ENCODE data around the gene SLC5A6.

SLC5A6 gene

GRCh38 chr2:27158468-27158867 is 53.6 kb downstream of the SLC5A6 start:
- TF ChIP-seq SIN3A (IDR thresholded peaks at IDR 0.05; ENCODE audit: borderline replicate concordance, insufficient read depth, low read length) (no peak), TAF1 (IDR thresholded peaks at IDR 0.05; ENCODE audit: borderline replicate concordance, insufficient read depth, low read length) (no peak), FOXP2 (optimal IDR thresholded peaks at IDR 0.05; ENCODE audit: borderline replicate concordance, extremely low read depth, extremely low read length, insufficient read depth) (no peak), POLR2AphosphoS5 (IDR thresholded peaks at IDR 0.05; ENCODE audit: low read depth, low read length) (no peak)
- TF ChIP-seq, protein P1, sequence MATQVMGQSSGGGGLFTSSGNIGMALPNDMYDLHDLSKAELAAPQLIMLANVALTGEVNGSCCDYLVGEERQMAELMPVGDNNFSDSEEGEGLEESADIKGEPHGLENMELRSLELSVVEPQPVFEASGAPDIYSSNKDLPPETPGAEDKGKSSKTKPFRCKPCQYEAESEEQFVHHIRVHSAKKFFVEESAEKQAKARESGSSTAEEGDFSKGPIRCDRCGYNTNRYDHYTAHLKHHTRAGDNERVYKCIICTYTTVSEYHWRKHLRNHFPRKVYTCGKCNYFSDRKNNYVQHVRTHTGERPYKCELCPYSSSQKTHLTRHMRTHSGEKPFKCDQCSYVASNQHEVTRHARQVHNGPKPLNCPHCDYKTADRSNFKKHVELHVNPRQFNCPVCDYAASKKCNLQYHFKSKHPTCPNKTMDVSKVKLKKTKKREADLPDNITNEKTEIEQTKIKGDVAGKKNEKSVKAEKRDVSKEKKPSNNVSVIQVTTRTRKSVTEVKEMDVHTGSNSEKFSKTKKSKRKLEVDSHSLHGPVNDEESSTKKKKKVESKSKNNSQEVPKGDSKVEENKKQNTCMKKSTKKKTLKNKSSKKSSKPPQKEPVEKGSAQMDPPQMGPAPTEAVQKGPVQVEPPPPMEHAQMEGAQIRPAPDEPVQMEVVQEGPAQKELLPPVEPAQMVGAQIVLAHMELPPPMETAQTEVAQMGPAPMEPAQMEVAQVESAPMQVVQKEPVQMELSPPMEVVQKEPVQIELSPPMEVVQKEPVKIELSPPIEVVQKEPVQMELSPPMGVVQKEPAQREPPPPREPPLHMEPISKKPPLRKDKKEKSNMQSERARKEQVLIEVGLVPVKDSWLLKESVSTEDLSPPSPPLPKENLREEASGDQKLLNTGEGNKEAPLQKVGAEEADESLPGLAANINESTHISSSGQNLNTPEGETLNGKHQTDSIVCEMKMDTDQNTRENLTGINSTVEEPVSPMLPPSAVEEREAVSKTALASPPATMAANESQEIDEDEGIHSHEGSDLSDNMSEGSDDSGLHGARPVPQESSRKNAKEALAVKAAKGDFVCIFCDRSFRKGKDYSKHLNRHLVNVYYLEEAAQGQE (IDR thresholded peaks at IDR 0.05; ENCODE audit: insufficient read depth in 1 of 2, low read depth in 2 of 2, low read length in 2 of 2): no peak

- TF ChIP-seq FOXP2 (optimal IDR thresholded peaks at IDR 0.05; ENCODE audit: borderline replicate concordance, extremely low read depth, extremely low read length, insufficient read depth): no peak
- TF ChIP-seq, protein P1 (IDR thresholded peaks at IDR 0.05; ENCODE audit: insufficient read depth in 1 of 2, low read depth in 2 of 2, low read length in 2 of 2): no peak
- no peak for TF ChIP-seq TAF1 (IDR thresholded peaks at IDR 0.05; ENCODE audit: borderline replicate concordance, insufficient read depth, low read length)
- TF ChIP-seq POLR2AphosphoS5 (IDR thresholded peaks at IDR 0.05; ENCODE audit: low read depth, low read length): no peak
- TF ChIP-seq SIN3A (IDR thresholded peaks at IDR 0.05; ENCODE audit: borderline replicate concordance, insufficient read depth, low read length): no peak
Observed at GRCh38 chr2:27155069-27155520, 57.0 kb downstream of the SLC5A6 start.

- no peak for TF ChIP-seq FOXP2 (optimal IDR thresholded peaks at IDR 0.05; ENCODE audit: borderline replicate concordance, extremely low read depth, extremely low read length, insufficient read depth)
Observed at GRCh38 chr2:27154488-27154887, 57.6 kb downstream of the SLC5A6 start.

DNA sequence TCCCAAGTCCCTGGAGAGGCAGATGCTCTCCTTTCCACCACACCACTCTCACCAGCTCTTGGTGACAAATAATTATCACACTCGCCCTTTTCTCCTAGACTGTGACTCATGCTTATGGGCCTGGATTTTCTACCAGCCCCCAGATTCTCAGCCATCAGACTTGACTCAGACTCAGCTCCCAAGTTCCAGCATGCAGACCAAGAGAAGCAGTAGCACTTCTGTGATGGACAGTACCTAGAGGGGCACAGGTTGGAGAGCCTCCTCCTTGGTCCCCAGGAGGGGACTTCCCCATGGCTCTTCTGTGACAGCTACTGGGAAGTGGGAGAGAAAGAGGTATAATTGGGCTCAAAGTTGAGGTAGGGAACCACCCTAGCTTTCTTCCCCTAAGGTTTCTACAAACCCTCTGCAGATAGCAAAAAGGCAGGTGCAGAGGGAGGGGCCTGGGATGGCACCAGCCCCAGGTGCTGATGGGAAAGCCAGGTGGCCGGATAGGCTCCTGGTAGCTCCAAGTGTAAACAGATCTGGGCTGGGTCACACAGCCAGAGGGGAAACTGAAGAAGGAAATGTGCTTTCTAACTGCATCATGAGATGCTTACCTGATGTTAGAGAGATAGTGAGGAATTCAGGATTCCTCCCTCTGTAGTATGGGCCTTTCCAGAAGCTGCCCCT is 59.1 kb downstream of the SLC5A6 start:
- TF ChIP-seq POLR2AphosphoS5 (IDR thresholded peaks at IDR 0.05; ENCODE audit: low read depth, low read length) (no peak), SIN3A (IDR thresholded peaks at IDR 0.05; ENCODE audit: borderline replicate concordance, insufficient read depth, low read length) (no peak), FOXP2 (optimal IDR thresholded peaks at IDR 0.05; ENCODE audit: borderline replicate concordance, extremely low read depth, extremely low read length, insufficient read depth) (no peak), TAF1 (IDR thresholded peaks at IDR 0.05; ENCODE audit: borderline replicate concordance, insufficient read depth, low read length) (no peak)
- TF ChIP-seq, protein P1 (IDR thresholded peaks at IDR 0.05; ENCODE audit: insufficient read depth in 1 of 2, low read depth in 2 of 2, low read length in 2 of 2): no peak

- no peak for TF ChIP-seq SIN3A (IDR thresholded peaks at IDR 0.05; ENCODE audit: borderline replicate concordance, insufficient read depth, low read length)
- TF ChIP-seq POLR2AphosphoS5 (IDR thresholded peaks at IDR 0.05; ENCODE audit: low read depth, low read length): no peak
- TF ChIP-seq FOXP2 (optimal IDR thresholded peaks at IDR 0.05; ENCODE audit: borderline replicate concordance, extremely low read depth, extremely low read length, insufficient read depth): no peak
- TF ChIP-seq, protein P1 (IDR thresholded peaks at IDR 0.05; ENCODE audit: insufficient read depth in 1 of 2, low read depth in 2 of 2, low read length in 2 of 2): no peak
- no peak for TF ChIP-seq TAF1 (IDR thresholded peaks at IDR 0.05; ENCODE audit: borderline replicate concordance, insufficient read depth, low read length)
Observed at GRCh38 chr2:27152102-27152795, 59.8 kb downstream of the SLC5A6 start.
